Measurements from ENCODE around the gene GLT6D1. TPM values are rescaled to one million over a fixed set of nuclear protein-coding genes. Genes with fewer than 3 reads are reported as not detected.

The GLT6D1 gene
- total RNA-seq, 2 experiments from 2014 or later, result not detected

GRCh38 chr9:135615666-135616618, 23.4 kb downstream of the GLT6D1 start:
- H3K9me2 ChIP-seq (ENCODE audit: insufficient read depth, low read length), result no peaks in the 10 kb centered on the region
- no peaks in the 10 kb centered on the region for H3K4me1 ChIP-seq (ENCODE audit: insufficient read depth, low read length, poor library complexity, severe bottlenecking)
- no peaks in the 10 kb centered on the region for H3K79me2 ChIP-seq (ENCODE audit: insufficient read depth, low read depth, low read length)
- CTCF ChIA-PET (ENCODE audit: unreplicated experiment), result no interaction called here
- no peaks in the 10 kb centered on the region for H3K36me3 ChIP-seq (ENCODE audit: insufficient read depth, low read length)
- no peak overlapping the region for H3K27ac ChIP-seq (ENCODE audit: low read depth, low read length, poor library complexity, severe bottlenecking)
- H3K4me3 ChIP-seq (ENCODE audit: low read depth, low read length, poor library complexity, severe bottlenecking), result no peak overlapping the region
- DNase-seq (ENCODE audit: low spot score), result no peak
- no peak overlapping the region for H2AFZ ChIP-seq (ENCODE audit: low read length)
- no peak for TF ChIP-seq EZH2phosphoT487 (IDR thresholded peaks at IDR 0.05; ENCODE audit: borderline replicate concordance, low read depth, low read length)
- TF ChIP-seq, protein P1, sequence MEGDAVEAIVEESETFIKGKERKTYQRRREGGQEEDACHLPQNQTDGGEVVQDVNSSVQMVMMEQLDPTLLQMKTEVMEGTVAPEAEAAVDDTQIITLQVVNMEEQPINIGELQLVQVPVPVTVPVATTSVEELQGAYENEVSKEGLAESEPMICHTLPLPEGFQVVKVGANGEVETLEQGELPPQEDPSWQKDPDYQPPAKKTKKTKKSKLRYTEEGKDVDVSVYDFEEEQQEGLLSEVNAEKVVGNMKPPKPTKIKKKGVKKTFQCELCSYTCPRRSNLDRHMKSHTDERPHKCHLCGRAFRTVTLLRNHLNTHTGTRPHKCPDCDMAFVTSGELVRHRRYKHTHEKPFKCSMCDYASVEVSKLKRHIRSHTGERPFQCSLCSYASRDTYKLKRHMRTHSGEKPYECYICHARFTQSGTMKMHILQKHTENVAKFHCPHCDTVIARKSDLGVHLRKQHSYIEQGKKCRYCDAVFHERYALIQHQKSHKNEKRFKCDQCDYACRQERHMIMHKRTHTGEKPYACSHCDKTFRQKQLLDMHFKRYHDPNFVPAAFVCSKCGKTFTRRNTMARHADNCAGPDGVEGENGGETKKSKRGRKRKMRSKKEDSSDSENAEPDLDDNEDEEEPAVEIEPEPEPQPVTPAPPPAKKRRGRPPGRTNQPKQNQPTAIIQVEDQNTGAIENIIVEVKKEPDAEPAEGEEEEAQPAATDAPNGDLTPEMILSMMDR (conservative IDR thresholded peaks at IDR 0.05; ENCODE audit: low read length), result no peak
- intact Hi-C loops (cut with micrococcal nuclease; ENCODE audit: unreplicated experiment), result no loop called here
- POLR2A ChIA-PET, result no interaction called here
- H4K20me1 ChIP-seq (ENCODE audit: insufficient read depth, low read length), result no peaks in the 10 kb centered on the region
- no peak overlapping the region for H3K4me2 ChIP-seq (ENCODE audit: low read length)
- BruUV-seq (replicated peaks), result no TSS peak
- no peaks in the 10 kb centered on the region for H3K9me3 ChIP-seq (ENCODE audit: low read length)

DNA sequence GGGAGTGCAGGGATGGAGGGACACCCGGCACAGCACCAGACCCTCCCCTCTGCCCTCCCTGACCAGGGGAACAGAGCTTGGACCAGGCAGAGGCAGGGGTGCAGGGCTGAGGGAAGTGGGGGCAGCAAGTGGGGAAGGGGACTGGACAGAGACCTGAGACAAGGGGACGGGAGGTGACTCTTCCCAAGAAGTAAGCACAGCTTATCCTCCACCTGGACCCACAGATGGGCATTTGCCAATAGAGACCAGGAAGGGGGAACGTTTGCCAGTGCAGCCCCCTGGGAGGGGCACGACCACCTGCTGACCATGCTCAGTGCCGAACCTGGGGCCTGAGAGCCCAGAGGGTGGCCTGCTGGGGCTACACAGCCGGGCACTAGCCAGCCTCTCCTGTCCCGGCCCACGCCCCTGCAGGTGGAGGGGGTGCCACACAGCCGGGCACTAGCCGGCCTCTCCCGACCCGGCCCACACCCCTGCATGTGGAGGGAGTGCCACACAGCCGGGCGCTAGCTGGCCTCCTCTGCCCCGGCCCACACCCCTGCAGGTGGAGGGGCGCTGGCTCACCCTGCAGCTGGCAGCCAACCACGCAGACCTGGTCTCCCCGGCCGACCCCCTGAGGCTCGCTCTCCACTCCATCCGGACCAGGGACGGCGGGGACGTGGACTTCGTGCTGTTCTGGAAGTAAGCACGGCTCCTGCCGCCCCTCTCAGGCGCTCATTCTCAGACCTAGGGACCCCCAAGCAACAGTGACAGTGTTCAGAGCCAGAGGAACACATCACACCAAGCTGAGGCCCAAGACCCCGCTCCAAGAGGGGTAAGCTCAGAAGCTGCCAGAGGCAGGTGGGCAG, 24.3 kb downstream of the GLT6D1 start:
- Histone ChIP-seq H3K36me3 (ENCODE audit: insufficient read depth, low read length) (no peaks in the 10 kb centered on the region), H3K79me2 (ENCODE audit: insufficient read depth, low read depth, low read length) (no peaks in the 10 kb centered on the region), H3K27ac (ENCODE audit: low read depth, low read length, poor library complexity, severe bottlenecking) (no peak overlapping the region), H3K9me3 (ENCODE audit: low read length) (no peaks in the 10 kb centered on the region), H4K20me1 (ENCODE audit: insufficient read depth, low read length) (no peaks in the 10 kb centered on the region), H3K4me3 (ENCODE audit: low read depth, low read length, poor library complexity, severe bottlenecking) (no peak overlapping the region), H2AFZ (ENCODE audit: low read length) (no peak overlapping the region), H3K4me1 (ENCODE audit: insufficient read depth, low read length, poor library complexity, severe bottlenecking) (no peaks in the 10 kb centered on the region), H3K9me2 (ENCODE audit: insufficient read depth, low read length) (no peaks in the 10 kb centered on the region), H3K4me2 (ENCODE audit: low read length) (no peak overlapping the region)
- intact Hi-C loops (cut with micrococcal nuclease; ENCODE audit: unreplicated experiment), result no loop called here
- BruUV-seq (replicated peaks), result no TSS peak
- ChIA-PET CTCF (ENCODE audit: unreplicated experiment) (no interaction called here), POLR2A (no interaction called here)
- no peak for DNase-seq (ENCODE audit: low spot score)
- TF ChIP-seq, protein P1 (conservative IDR thresholded peaks at IDR 0.05; ENCODE audit: low read length), result no peak
- TF ChIP-seq EZH2phosphoT487 (IDR thresholded peaks at IDR 0.05; ENCODE audit: borderline replicate concordance, low read depth, low read length), result no peak

All from OCI-LY7 (cell line).